Astrocyte of the spinal cord (primary cell): ENCODE results near the gene ZNF648.
A peak's percentile ranks its signal among the peaks of the same experiment; 100 is the strongest.

Experiments
- DNase-seq: peaks from one replicate; pipeline ENCODE4 v3.0.0; 2011; ENCODE audit warnings: low read depth, low spot score
- H3K4me3 ChIP-seq: 2 replicates; pipeline ENCODE4 v1.5.1; 2011; ENCODE audit warnings: low read depth, mild to moderate bottlenecking, low read length, moderate library complexity
- in situ Hi-C: cut with HindIII; loops from 2 replicates; pipeline ENCODE4 v1.10.0; 2017; ENCODE audit warnings: low sequenced_read_pairs
- TF ChIP-seq, protein P1 (sequence below): IDR thresholded peaks from 2 replicates; pipeline ENCODE4 v1.5.1; 2012; ENCODE audit warnings: low read depth, mild to moderate bottlenecking, low read length, inconsistent platforms

The ZNF648 gene

DNA sequence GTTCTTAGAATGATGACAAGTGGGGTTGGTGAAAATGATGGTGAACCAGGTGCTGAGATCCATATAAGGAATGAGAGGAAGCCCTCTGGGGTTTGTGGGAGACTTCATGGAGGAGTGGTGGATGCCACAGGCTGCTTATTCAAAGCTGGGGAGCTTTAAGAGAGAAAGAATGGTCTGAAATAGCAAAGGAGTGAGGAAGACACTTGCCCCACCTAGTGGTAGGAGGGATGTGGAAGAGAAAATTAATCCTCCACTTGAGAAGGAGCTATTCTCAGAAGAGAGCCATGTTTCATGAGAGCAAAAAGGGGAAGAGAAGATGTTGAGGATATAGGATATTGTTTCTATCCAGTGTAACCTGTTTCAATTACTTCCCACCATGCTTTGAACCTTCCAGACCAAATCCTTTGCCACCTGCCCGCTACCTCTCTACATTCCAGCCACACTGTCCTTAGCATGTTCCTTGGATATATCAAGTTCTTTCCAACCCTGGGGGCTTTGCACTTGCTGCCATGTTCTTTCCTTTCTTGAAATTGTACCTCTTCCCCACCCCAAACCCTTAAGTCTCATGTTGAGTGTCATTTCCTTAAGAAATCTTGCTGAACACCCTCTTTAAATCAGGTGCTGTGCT lies 19.6 kb upstream of the ZNF648 start:
- peak; percentile 29 for DNase-seq
- TF ChIP-seq, protein P1, sequence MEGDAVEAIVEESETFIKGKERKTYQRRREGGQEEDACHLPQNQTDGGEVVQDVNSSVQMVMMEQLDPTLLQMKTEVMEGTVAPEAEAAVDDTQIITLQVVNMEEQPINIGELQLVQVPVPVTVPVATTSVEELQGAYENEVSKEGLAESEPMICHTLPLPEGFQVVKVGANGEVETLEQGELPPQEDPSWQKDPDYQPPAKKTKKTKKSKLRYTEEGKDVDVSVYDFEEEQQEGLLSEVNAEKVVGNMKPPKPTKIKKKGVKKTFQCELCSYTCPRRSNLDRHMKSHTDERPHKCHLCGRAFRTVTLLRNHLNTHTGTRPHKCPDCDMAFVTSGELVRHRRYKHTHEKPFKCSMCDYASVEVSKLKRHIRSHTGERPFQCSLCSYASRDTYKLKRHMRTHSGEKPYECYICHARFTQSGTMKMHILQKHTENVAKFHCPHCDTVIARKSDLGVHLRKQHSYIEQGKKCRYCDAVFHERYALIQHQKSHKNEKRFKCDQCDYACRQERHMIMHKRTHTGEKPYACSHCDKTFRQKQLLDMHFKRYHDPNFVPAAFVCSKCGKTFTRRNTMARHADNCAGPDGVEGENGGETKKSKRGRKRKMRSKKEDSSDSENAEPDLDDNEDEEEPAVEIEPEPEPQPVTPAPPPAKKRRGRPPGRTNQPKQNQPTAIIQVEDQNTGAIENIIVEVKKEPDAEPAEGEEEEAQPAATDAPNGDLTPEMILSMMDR: peak; percentile 65
- no peak overlapping the region for H3K4me3 ChIP-seq
- in situ Hi-C loops: no loop called here

DNA sequence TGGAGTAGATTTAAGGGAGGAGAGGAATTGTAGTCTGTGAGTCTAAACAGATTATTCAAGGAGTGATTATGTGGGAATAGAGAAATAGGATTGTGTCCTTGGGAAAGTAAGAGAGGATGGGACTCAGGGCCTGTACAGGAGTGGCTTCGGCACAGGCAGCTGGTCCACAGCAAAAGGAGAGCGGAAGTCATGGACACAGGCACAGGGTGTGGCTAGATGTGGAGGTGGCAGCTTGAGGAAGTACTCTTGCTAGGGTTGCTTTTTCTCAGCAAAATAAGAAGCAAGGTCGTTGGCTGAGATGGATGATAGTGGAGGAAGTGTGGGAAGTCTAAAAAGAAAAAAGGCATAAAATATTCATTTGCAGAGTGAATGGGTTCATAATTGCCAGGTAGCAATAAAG lies 18.5 kb upstream of the ZNF648 start:
- no peak for DNase-seq
- H3K4me3 ChIP-seq: no peak overlapping the region
- in situ Hi-C loops: no loop called here
- TF ChIP-seq, protein P1: no peak

DNA sequence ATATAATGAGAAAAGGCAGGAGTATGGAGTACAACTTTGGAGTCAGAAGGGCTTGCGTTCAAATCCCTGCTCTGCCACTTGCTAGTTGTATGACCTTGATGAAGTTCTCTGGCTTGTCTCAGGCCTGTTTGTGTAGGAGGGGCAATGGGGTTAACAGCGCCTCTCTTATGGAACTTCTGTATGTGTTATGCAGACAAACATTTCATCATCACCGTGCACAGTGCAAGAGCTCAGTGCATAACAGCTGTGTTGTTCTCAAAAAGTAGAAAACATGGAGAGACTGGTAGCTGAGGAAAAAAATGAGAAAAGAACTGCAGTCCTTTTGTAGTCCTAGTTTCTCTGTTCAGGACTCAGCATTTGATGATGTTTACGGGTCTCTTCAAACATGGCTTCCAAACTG lies 10.4 kb upstream of the ZNF648 start:
- in situ Hi-C loops: no loop called here
- no peak for DNase-seq
- TF ChIP-seq, protein P1: no peak
- H3K4me3 ChIP-seq: no peak overlapping the region

DNA sequence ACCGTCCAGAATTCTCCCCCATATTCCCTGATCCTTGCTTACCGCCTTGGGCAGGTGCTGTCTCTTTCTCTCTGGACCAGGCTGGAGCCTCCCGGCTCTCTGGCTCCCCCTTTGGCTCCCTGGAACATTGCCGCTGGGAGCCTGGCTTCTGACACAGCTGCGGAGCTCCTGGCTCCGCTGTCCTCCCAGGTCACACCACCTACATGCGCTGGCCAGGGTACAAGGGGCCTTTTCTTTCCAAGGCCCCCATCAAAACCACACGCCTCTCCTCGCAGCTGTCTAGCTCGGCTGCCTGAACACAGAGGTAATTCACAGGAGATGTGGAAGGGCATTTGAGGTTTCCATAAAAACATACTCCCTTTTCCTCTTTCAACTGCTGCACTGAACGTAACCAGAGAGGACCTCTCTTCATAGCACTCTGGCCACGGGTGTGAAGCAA lies 7.5 kb upstream of the ZNF648 start:
- H3K4me3 ChIP-seq: no peak overlapping the region
- DNase-seq: peak; percentile 22
- TF ChIP-seq, protein P1: peak; percentile 90
- in situ Hi-C loops: no loop called here

DNA sequence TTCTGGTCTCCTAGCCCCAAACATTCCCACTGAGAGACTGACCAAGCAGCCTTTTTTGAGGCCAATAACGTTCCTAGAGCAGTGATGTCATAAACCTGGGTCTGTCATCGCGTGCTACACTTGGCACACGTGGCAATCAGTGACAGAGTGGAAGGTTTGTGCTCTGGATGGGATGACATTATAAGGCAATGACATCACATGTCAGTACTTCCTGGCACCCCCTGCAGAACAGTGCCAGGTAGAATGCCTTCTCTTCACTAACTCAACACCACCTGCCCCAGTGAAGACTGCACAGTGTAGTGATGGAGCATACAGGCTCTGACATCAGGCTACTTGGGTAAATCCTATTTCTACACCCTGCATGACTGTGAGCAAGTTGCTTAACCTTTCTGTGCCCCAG lies 5.4 kb upstream of the ZNF648 start:
- H3K4me3 ChIP-seq: no peak overlapping the region
- TF ChIP-seq, protein P1: no peak
- DNase-seq: no peak
- in situ Hi-C loops: no loop called here

DNA sequence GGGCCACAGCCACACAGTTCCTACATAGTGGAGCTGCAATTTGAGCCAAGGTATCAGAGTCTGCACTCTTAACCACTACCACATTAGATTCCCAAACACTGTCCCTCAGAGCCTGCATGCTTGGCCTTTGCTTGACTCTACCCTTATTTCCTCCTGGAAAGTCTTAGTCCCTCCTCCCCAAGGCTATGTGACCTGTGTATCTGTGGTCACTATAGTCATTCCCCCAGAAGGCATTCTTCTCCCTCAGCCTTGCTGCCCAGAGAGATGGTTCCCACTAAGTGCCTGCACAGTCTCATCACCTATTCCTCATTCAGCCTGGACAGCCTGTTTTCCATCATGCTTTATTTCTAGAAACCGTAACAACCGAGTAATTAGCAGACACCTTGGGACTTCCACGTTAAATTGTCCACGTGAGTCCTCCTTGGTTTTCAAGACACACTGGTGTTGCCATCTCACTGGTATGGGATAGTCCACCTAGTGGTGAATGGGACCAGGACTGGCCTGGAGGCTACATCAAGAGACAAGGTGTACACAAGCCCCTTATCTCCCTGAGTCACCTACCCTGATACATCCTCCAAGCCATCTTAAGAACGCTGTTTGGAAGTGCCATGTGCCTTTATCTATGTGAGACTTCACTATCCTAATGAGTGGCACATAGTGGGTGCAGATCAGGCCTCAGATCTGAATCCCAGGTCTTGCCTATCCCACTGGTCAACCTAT lies 3.8 kb upstream of the ZNF648 start:
- H3K4me3 ChIP-seq: no peak overlapping the region
- DNase-seq: no peak
- TF ChIP-seq, protein P1: no peak
- in situ Hi-C loops: no loop called here
